OCI-LY7 (cell line): ENCODE results near the gene PLEKHG4. TPM values are rescaled to one million over a fixed set of nuclear protein-coding genes. Genes with fewer than 3 reads are reported as not detected.

Experiments used
- BruUV-seq: library from RNA; stranded (reverse); fragments of 400-500 nt; replicated peaks from 2 replicates; lab custom pipeline; 2021; lab: Mats Ljungman, UMichigan
- CTCF ChIA-PET: fragments of 300-600 bp; sonication (Branson Sonifier 250); formaldehyde crosslinking; loops from one replicate; lab custom pipeline; 2022; ENCODE audit warnings: antibody characterized with exemption; ENCODE audit not compliant: unreplicated experiment; lab: Charles Lee
- POLR2A ChIA-PET: fragments of 300-600 bp; sonication (Branson Sonifier 250); formaldehyde crosslinking; loops from one replicate; lab custom pipeline; 2022; ENCODE audit warnings: antibody characterized with exemption; lab: Charles Lee
- DNase-seq: peaks from one replicate; pipeline ENCODE4 v3.0.0-alpha.2; 2015; ENCODE audit warnings: low spot score
- H2AFZ ChIP-seq: fragments of 200-600 bp; sonication (generic), shearing (Covaris generic); 2 replicates; pipeline ENCODE4 v1.6.1; 2014; ENCODE audit warnings: mild to moderate bottlenecking, antibody characterized with exemption, low read length, moderate library complexity
- H3K27ac ChIP-seq: fragments of 200-600 bp; sonication (generic); 2 replicates; pipeline ENCODE4 v1.5.1; 2014; ENCODE audit warnings: mixed run types, low read depth, mild to moderate bottlenecking, moderate library complexity, low read length, inconsistent platforms; ENCODE audit not compliant: poor library complexity, severe bottlenecking
- H3K36me3 ChIP-seq: fragments of 200-600 bp; sonication (generic); 2 replicates; pipeline ENCODE4 v1.6.1; 2014; ENCODE audit warnings: mild to moderate bottlenecking, antibody characterized with exemption, low read length, moderate library complexity, mixed read lengths; ENCODE audit not compliant: insufficient read depth
- H3K4me1 ChIP-seq: fragments of 200-600 bp; sonication (generic); 2 replicates; pipeline ENCODE4 v1.5.1; 2014; ENCODE audit warnings: mild to moderate bottlenecking, low read length; ENCODE audit not compliant: insufficient read depth, poor library complexity, severe bottlenecking
- H3K4me2 ChIP-seq: fragments of 200-600 bp; sonication (generic); 2 replicates; pipeline ENCODE4 v1.6.1; 2014; ENCODE audit warnings: mild to moderate bottlenecking, low read length
- H3K4me3 ChIP-seq: fragments of 200-600 bp; sonication (generic); 2 replicates; pipeline ENCODE4 v1.5.1; 2014; ENCODE audit warnings: mild to moderate bottlenecking, low read depth, low read length; ENCODE audit not compliant: poor library complexity, severe bottlenecking
- H3K79me2 ChIP-seq: fragments of 200-600 bp; sonication (generic); 2 replicates; pipeline ENCODE4 v1.6.1; 2016; ENCODE audit warnings: low read depth, mild to moderate bottlenecking, low read length, moderate library complexity, mixed read lengths; ENCODE audit not compliant: insufficient read depth
- H3K9me2 ChIP-seq: fragments of 200-600 bp; sonication (generic); 2 replicates; pipeline ENCODE4 v1.6.1; 2016; ENCODE audit warnings: mild to moderate bottlenecking, low read length, mixed read lengths; ENCODE audit not compliant: insufficient read depth
- H3K9me3 ChIP-seq: fragments of 200-600 bp; sonication (generic); 2 replicates; pipeline ENCODE4 v1.6.1; 2014; ENCODE audit warnings: mild to moderate bottlenecking, mixed run types, low read length, mixed read lengths
- H4K20me1 ChIP-seq: fragments of 200-600 bp; sonication (generic); 2 replicates; pipeline ENCODE4 v1.6.1; 2014; ENCODE audit warnings: mild to moderate bottlenecking, antibody characterized with exemption, low read length, moderate library complexity, mixed read lengths; ENCODE audit not compliant: insufficient read depth
- CTCF ChIP-seq: fragments of 200-600 bp; sonication (generic); conservative IDR thresholded peaks from 2 replicates; pipeline ENCODE4 v1.5.1; 2014; ENCODE audit warnings: mild to moderate bottlenecking, antibody characterized with exemption, low read length, moderate library complexity, mixed read lengths
- EZH2phosphoT487 ChIP-seq: fragments of 200-600 bp; sonication (generic); IDR thresholded peaks from 2 replicates; pipeline ENCODE4 v1.6.1; 2018; ENCODE audit warnings: low read depth, borderline replicate concordance, mild to moderate bottlenecking, mixed run types, antibody characterized with exemption, low read length, moderate library complexity, mixed read lengths
- intact Hi-C: fragments of 100-400 bp; cut with micrococcal nuclease; formaldehyde crosslinking; loops from one replicate; pipeline ENCODE4 v1.10.0; 2022; ENCODE audit not compliant: unreplicated experiment
- total RNA-seq, 2 experiments: library from RNA; depleted of rRNA in 1 of 2; stranded (reverse); fragments of >200 nt in 1 of 2; shearing (Covaris generic) in 1 of 2; gene quantifications; 2 replicates each; pipeline ENCODE4 v1.2.3, GENCODE V29; 2014 to 2022

PLEKHG4 gene
- total RNA-seq, 2 experiments from 2014 or later: 0.51 TPM; not detected in 1

GRCh38 chr16:67230809-67231660 lies 48.3 kb upstream of the PLEKHG4 start:
- no peaks in the 10 kb centered on the region for H4K20me1 ChIP-seq
- CTCF ChIA-PET: no interaction called here
- intact Hi-C loops: no loop called here
- no TSS peak for BruUV-seq
- no peak for TF ChIP-seq CTCF
- no peak for TF ChIP-seq EZH2phosphoT487
- H3K4me1 ChIP-seq: peaks cover 16% of the 10 kb centered on the region
- H3K36me3 ChIP-seq: peaks cover 55% of the 10 kb centered on the region
- no peak overlapping the region for H2AFZ ChIP-seq
- H3K9me3 ChIP-seq: no peaks in the 10 kb centered on the region
- peaks cover 13% of the 10 kb centered on the region for H3K79me2 ChIP-seq
- H3K4me3 ChIP-seq: no peak overlapping the region
- DNase-seq: no peak
- POLR2A ChIA-PET: interaction anchor here (1.3 kb wide), 1 partner anchor 14 kb away, joined by 3 read pairs; no protein-coding TSS in a partner anchor
- H3K9me2 ChIP-seq: no peaks in the 10 kb centered on the region
- H3K4me2 ChIP-seq: no peak overlapping the region
- H3K27ac ChIP-seq: no peak overlapping the region

GRCh38 chr16:67233596-67233995 lies 45.7 kb upstream of the PLEKHG4 start:
- Histone ChIP-seq H3K79me2 (no peaks in the 10 kb centered on the region), H3K27ac (no peak overlapping the region), H3K9me3 (no peaks in the 10 kb centered on the region), H2AFZ (no peak overlapping the region), H3K4me2 (no peak overlapping the region), H3K36me3 (peaks cover 65% of the 10 kb centered on the region), H3K4me3 (no peak overlapping the region), H3K9me2 (no peaks in the 10 kb centered on the region), H3K4me1 (peaks cover 4% of the 10 kb centered on the region), H4K20me1 (no peaks in the 10 kb centered on the region)
- no TSS peak for BruUV-seq
- intact Hi-C loops: no loop called here
- DNase-seq: no peak
- ChIA-PET POLR2A (interaction anchor here (0.6 to 1.3 kb wide), 2 partner anchors 9 to 25 kb away, joined by 3 read pairs; no protein-coding TSS in a partner anchor), CTCF (no interaction called here)
- no peak for TF ChIP-seq CTCF
- TF ChIP-seq EZH2phosphoT487: no peak

DNA sequence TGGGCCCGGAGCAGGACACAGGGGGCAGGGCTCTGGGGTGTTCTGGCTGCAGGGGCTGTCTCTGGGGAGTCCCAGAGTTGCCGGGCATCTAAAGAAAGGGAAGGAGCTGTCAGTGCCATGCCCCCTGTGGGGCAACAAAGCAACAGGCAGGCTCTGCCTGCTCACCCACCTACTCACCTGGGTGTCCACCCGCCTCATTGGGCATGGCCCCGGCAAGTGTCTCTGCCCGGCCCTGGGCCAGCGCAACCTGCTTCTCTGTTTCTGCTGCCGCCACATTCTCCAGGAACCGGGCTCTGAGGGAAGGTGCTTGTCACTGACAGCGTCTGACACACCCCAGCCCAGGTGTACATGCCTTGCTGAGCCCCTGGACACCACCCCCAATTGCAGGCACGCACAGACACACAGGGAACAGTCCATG lies 45.1 kb upstream of the PLEKHG4 start:
- Histone ChIP-seq H3K9me3 (no peaks in the 10 kb centered on the region), H4K20me1 (no peaks in the 10 kb centered on the region), H3K27ac (no peak overlapping the region), H3K4me2 (no peak overlapping the region), H2AFZ (no peak overlapping the region), H3K4me1 (peaks cover 4% of the 10 kb centered on the region), H3K9me2 (no peaks in the 10 kb centered on the region), H3K4me3 (no peak overlapping the region), H3K79me2 (no peaks in the 10 kb centered on the region), H3K36me3 (peaks cover 59% of the 10 kb centered on the region)
- CTCF ChIA-PET: no interaction called here
- TF ChIP-seq EZH2phosphoT487: no peak
- no peak for TF ChIP-seq CTCF
- intact Hi-C loops: no loop called here
- POLR2A ChIA-PET: no interaction called here
- DNase-seq: no peak
- no TSS peak for BruUV-seq
